Endothelial cell (in vitro differentiated cells): ENCODE data around the gene ZFHX3. TPM values are rescaled to one million over a fixed set of nuclear protein-coding genes. Genes with fewer than 3 reads are reported as not detected.
A peak's percentile ranks its signal among the peaks of the same experiment; 100 is the strongest.

ENCODE experiments used
- DNase-seq: peaks from one replicate; pipeline ENCODE4 v3.0.0; 2021; ENCODE audit warnings: low spot score
- H3K27ac Mint-ChIP-seq: one replicate; pipeline ENCODE4 v1.8.0; 2021; ENCODE audit warnings: mixed read lengths, inconsistent platforms; ENCODE audit not compliant: unreplicated experiment
- H3K27me3 Mint-ChIP-seq: one replicate; pipeline ENCODE4 v1.8.0; 2021; ENCODE audit warnings: mild to moderate bottlenecking, moderate library complexity, mixed read lengths, inconsistent platforms; ENCODE audit not compliant: unreplicated experiment
- H3K36me3 Mint-ChIP-seq: one replicate; pipeline ENCODE4 v1.8.0; 2021; ENCODE audit warnings: mild to moderate bottlenecking, low read depth, mixed read lengths, inconsistent platforms; ENCODE audit not compliant: unreplicated experiment
- H3K4me1 Mint-ChIP-seq: one replicate; pipeline ENCODE4 v1.8.0; 2021; ENCODE audit warnings: mild to moderate bottlenecking, mixed read lengths, inconsistent platforms; ENCODE audit not compliant: unreplicated experiment
- H3K4me3 Mint-ChIP-seq: one replicate; pipeline ENCODE4 v1.8.0; 2021; ENCODE audit warnings: mild to moderate bottlenecking, mixed read lengths, inconsistent platforms; ENCODE audit not compliant: unreplicated experiment
- H3K9me3 Mint-ChIP-seq: one replicate; pipeline ENCODE4 v1.8.0; 2021; ENCODE audit warnings: mixed read lengths, inconsistent platforms; ENCODE audit not compliant: unreplicated experiment
- CTCF ChIP-seq: fragments of 200-600 bp; sonication (generic); IDR thresholded peaks from one replicate; pipeline ENCODE4 v1.5.0; 2021; ENCODE audit warnings: antibody characterized with exemption; ENCODE audit not compliant: unreplicated experiment
- total RNA-seq: library from RNA; stranded (reverse); fragmentation: NEBNext Ultra II Directional; extraction: Animal tissue kit (Norgen Biotek cat#: 25700); gene quantifications from one replicate; pipeline ENCODE4 v1.2.1, GENCODE V29; 2021; ENCODE audit not compliant: unreplicated experiment

Gene ZFHX3
- total RNA-seq, 1 donor from 2014 or later: 17.7 TPM

GRCh38 chr16:72890587-72890986 lies 157.3 kb downstream of the ZFHX3 start:
- Mint-ChIP-seq H3K9me3 (peaks cover 6% of the 10 kb centered on the region), H3K36me3 (peaks cover 43% of the 10 kb centered on the region), H3K27ac (no peak overlapping the region), H3K27me3 (peaks cover 13% of the 10 kb centered on the region), H3K4me1 (peaks cover 5% of the 10 kb centered on the region), H3K4me3 (peak overlapping the region; percentile 66)
- no peak for DNase-seq
- TF ChIP-seq CTCF: no peak

GRCh38 chr16:72889616-72890582 lies 158.0 kb downstream of the ZFHX3 start:
- Mint-ChIP-seq H3K27me3 (peaks cover 12% of the 10 kb centered on the region), H3K4me3 (no peak overlapping the region), H3K27ac (no peak overlapping the region), H3K4me1 (peaks cover 5% of the 10 kb centered on the region), H3K36me3 (peaks cover 43% of the 10 kb centered on the region), H3K9me3 (peaks cover 6% of the 10 kb centered on the region)
- TF ChIP-seq CTCF: no peak
- DNase-seq: no peak

GRCh38 chr16:72887537-72887936 lies 160.4 kb downstream of the ZFHX3 start:
- peak overlapping the region; percentile 16 for H3K4me3 Mint-ChIP-seq
- DNase-seq: no peak
- no peak overlapping the region for H3K27ac Mint-ChIP-seq
- peaks cover 10% of the 10 kb centered on the region for H3K27me3 Mint-ChIP-seq
- peaks cover 43% of the 10 kb centered on the region for H3K36me3 Mint-ChIP-seq
- peaks cover 6% of the 10 kb centered on the region for H3K9me3 Mint-ChIP-seq
- H3K4me1 Mint-ChIP-seq: peaks cover 5% of the 10 kb centered on the region
- TF ChIP-seq CTCF: no peak

GRCh38 chr16:72886346-72886974 lies 161.5 kb downstream of the ZFHX3 start:
- Mint-ChIP-seq H3K4me3 (no peak overlapping the region), H3K9me3 (peaks cover 6% of the 10 kb centered on the region), H3K4me1 (no peaks in the 10 kb centered on the region), H3K27me3 (peaks cover 8% of the 10 kb centered on the region), H3K27ac (no peak overlapping the region), H3K36me3 (peaks cover 38% of the 10 kb centered on the region)
- DNase-seq: no peak
- TF ChIP-seq CTCF: no peak

GRCh38 chr16:72884573-72884972 lies 163.4 kb downstream of the ZFHX3 start:
- no peak for DNase-seq
- H3K27ac Mint-ChIP-seq: no peak overlapping the region
- peaks cover 37% of the 10 kb centered on the region for H3K36me3 Mint-ChIP-seq
- H3K9me3 Mint-ChIP-seq: no peaks in the 10 kb centered on the region
- H3K4me1 Mint-ChIP-seq: no peaks in the 10 kb centered on the region
- H3K27me3 Mint-ChIP-seq: peaks cover 6% of the 10 kb centered on the region
- TF ChIP-seq CTCF: no peak
- H3K4me3 Mint-ChIP-seq: no peak overlapping the region
